GM12801 (cell line): Measurements from ENCODE around the gene XXYLT1.

Source experiments
- TF ChIP-seq, protein P1 (sequence below): IDR thresholded peaks from one replicate; pipeline ENCODE4 v1.5.1; 2011; ENCODE audit warnings: control low read depth; ENCODE audit not compliant: insufficient read length; ENCODE audit errors: extremely low read depth

Gene XXYLT1

DNA sequence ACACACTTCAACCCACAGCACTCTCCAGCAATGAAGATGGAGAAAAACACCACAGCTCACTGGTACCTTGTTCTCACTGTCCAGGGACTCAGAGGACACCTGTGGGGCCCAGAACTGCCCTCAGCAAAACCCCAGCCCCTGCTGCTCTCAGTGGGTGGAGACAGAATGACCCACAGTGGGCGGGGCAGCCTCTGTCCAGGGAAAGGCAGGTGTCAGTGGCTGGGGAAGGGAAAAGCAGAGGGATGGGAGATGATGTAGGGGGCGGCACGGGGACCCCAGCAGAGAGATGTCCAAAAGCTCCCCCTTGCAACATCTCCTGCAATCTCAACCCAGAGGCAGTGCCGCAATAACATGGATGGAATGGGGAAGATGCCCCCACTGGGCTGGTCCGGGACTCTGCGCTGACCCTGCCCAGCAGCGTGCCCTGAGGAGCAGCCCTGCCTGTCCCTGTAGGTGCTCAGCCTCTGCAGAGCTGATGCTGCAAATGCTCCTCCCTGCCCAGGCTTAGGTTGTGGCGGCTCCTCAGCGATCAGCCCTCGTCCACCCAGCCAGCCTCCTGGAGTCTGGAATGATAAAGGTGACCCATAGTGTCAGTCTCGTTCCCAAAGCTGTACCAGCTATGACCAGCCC is 193.9 kb downstream of the XXYLT1 start:
- TF ChIP-seq, protein P1, sequence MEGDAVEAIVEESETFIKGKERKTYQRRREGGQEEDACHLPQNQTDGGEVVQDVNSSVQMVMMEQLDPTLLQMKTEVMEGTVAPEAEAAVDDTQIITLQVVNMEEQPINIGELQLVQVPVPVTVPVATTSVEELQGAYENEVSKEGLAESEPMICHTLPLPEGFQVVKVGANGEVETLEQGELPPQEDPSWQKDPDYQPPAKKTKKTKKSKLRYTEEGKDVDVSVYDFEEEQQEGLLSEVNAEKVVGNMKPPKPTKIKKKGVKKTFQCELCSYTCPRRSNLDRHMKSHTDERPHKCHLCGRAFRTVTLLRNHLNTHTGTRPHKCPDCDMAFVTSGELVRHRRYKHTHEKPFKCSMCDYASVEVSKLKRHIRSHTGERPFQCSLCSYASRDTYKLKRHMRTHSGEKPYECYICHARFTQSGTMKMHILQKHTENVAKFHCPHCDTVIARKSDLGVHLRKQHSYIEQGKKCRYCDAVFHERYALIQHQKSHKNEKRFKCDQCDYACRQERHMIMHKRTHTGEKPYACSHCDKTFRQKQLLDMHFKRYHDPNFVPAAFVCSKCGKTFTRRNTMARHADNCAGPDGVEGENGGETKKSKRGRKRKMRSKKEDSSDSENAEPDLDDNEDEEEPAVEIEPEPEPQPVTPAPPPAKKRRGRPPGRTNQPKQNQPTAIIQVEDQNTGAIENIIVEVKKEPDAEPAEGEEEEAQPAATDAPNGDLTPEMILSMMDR: no peak

DNA sequence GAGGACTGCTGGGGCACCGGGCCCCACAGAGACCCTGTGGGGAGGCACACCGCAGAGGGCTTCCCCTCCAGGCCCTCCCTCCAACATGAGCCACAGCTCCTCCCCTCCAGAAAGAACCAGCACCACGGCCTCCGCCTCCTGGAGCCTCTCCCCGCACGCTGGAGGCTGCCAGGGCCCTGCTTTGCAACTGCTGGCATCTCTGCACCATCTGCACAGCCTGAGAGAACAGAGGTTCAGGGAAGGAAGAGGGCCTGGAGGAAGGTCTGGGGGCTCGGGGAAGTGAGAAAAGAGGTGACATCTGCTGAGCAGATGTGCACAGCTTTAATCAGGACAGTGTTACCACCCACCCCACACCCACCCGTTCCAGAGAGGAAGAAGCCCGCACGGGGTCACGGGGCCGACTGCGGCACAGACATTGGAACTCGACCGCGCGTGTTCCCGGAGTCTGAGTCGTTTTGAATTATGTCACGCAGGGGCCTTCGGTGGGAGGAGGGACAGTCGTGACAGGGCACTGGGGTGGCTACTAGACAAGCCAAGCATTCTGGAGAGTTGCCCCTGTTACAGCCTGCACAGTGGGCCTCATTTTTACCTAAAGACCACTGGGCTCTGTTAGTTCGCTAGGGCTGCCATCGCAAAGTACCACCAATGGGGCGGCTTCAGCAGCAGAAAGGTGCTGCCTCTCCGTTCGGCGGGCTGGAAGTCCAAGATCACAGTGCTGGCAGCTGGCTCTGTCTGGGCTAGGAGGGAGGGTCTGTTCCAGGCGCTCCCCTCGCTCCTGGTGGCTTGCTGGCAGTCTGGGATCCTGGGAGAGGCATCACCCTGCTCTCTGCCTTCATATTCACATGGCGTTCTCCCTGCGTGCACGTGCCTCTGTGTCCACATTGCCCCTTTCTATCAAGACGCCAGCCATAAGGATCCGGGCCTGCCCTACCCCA is 194.8 kb downstream of the XXYLT1 start:
- TF ChIP-seq, protein P1: no peak

DNA sequence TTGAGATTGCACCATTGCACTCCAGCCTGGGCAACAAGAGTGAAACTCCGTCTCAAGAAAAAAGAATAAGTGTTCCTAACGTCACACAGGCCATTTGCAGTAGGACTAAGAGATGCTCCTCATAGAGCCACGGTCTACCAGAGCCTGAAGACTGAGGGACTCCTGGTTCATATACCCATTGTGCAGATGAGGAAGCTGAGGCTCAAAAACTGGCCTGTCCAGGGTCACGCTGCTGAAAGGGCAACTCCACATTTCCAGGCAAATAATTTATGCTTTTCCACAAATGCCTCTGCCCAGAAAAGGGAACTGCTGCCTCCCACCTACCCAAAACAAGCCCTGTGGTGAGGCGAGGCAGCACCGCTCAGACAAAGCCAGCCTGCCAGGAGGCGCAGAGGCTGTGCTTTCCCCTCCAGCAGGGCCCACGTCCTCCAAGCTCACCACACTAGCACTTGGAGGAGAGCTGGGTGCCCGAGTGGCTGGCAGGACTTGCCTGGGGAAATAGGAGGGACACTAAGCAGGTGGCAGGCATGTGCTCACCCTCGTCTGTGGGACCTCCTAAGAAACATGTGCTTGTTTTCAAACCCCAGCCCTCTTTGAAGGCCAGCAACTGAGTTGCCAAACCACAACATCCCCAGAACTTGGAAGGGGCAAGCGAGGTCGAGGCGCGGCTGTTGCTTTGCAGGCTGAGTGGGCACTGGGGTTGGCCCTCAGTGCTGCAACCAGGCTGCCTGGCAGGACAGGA is 195.6 kb downstream of the XXYLT1 start:
- TF ChIP-seq, protein P1: no peak

DNA sequence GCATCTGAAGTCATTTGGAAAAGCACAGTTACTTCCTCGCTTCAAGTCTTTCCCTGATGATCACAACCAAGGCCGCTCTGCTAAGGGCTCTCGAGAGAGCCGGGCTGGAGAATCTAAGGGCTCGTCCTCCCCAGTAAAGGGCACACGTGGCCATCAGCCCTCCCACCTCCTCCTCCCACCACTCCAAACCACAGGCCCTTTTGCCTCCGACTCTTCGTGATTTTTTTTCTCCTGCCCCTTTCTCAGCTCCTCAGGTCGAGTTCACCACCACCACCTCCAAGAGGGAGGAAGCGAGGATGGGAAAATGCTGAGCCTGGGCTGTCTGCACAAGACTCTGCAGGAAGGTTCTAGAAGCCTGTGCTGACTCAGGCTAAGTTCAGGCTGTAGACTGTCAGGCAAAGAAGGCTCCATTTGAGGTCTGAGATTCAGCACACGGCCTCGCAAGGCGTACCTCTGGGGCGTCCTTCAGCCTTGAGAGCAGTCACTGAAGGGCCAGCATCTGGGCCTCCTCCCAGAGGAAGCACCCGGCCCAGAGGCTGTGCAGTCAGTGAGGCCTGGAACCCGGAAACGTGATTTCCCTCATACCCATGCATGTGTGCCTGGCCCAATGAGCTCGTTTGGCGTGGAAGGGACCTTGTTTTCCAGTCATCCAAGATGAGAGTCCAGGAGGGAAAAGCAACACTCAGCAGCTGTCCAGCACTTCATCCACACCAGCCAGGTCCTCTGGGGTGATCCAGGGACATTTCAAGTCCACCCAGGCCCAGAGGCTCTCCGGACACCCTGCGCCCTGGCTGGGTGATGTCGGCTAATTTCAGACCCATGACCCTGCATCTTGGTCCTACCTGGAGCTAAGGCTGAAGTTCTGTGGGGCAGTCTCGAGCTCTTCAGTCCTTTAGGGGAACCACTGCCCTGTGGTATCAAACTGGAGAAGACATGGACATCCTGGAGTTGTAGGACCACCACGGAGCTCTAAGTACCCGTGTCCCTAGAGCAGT is 196.8 kb downstream of the XXYLT1 start:
- TF ChIP-seq, protein P1: no peak

DNA sequence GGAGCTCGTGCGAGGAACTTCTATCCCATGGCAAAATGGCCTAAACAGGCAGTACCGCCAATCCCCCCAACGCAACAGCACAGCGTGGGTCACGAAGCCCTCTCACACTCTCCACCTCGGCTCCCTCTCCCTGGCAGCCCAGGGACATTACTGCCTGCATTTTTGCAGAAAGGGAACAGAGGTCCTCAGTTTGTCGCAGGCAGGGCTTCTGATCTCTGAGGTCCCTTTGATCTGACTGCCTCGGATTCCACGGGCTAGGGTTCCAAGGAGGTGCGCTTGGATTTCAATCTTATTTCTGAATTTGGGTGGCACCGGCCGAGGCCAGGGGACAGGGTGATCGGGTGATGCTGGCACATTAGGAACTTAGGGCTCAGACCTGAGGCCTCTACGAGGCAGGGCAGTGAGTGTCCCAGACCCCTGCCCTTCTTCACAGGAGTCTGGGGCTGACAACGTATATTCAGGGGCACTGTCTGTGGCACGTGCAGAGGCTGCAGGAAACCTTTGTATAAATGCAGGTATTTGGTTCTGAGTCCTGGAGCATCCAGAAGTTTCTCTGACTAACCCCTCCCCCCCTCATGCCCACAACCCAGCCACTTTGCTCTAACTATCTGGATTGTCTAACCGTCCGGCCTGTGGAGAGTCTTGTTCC is 197.9 kb downstream of the XXYLT1 start:
- TF ChIP-seq, protein P1: no peak

DNA sequence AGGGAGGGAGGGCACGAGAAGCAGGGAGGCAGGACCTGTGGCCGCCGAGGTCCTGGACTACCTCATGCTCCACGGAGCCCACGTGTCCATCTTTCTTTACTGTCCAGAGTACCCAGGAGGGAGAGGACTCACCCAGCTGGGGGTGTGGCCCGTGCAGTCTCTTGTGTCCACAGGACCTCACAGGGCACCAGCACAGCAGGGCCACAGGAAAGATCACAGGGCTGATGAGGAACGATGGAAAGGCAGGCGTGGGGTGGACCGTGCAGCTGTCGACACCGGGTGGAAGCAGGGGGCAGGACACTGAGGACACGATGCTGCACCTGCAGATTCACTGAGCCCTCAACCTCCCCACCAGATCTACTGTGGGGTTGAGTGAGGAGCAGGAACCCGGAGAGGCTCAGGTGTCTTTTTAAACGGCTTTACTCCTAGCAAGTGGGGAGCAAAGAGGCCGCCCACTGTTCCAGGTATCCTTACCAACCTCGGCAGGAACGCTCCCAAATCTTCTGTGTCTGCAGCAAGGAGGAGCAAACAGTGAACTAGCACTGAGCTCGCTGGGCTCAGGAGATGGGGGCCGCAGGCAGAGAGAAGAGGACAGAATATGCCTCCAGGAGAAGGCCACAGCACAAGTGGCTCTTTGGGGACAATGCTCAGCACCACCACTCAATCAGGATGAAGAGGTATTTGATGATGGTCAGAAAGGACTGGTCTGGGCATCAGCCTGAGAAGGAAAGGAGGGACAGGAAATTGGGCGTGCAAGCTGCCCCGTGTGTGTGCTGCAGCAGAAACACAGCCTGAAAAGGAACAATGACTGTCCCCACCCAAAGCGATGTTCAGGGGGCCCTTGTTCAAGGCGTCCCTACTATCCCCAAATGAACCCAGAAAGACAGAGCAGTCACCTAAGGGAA is 198.8 kb downstream of the XXYLT1 start:
- TF ChIP-seq, protein P1: no peak
